GM19099 (cell line): Measurements from ENCODE around the gene PRSS57.

ENCODE experiments used
- POLR2A ChIP-seq: IDR thresholded peaks from 3 replicates; pipeline ENCODE4 v1.6.1; 2011; ENCODE audit warnings: low read depth; ENCODE audit not compliant: insufficient read length; ENCODE audit errors: extremely low read depth

Gene PRSS57

DNA sequence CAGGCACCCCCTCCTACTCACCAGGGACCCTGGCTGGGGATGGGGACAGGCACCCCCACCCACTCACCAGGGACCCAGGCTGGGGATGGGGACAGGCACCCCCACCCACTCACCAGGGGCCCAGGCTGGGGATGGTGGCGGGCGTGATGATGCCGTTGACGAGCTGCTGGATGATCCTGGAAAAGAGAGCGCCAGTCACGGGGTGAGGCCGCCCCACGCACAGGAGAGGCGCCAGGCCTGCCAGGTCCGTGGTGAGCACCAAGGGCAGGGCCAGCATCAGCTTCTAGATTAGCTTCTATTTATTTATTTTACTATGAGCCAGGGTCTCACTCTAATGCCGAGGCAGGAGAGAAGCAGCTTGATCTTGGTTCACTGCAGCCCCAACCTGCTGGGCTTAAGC is 45.1 kb downstream of the PRSS57 start:
- TF ChIP-seq POLR2A: no peak

DNA sequence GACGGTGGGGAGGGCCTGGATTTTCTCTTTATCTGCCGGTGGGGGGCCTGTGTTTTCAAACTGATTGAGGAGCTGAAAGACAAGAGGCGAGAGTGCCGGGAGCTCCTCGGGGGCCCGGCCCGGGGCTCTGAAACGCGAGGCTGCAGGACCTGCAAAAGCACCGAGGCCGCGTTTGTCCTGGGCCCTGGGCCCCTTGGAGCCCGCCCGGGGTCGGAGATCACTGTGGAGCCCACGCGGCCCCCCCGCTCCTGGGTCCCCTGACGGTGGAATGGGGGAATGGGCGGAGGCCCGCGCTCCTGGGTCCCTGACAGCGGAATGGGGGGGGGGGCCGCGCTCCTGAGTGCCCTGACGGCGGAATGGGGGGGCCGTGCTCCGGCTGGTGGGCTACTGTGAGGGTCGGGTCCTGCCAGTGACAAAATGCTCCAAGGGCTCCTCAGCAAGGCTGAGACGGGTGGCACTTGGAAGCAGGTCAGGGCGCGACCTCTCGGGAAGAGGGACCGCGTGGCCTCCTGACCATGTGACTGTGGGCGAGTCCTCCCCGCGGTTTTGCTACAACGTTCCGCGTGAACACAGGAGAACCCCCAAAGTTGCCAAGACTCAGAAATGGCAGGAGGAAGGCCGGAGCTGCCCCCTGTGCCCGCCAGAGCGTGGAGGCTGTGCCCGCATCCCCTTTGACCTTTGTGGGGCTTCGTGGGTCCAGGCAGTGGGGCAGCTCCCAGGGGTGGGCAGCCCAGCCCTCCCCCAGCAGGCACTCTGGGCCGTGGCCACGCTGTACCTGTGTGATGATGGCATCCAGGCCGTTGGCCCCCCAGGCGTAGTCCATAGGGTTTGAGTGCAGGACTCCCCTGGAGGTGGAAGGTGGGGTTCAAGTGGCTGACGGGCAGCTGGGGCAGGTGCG is 46.1 kb downstream of the PRSS57 start:
- TF ChIP-seq POLR2A: no peak

GRCh38 chr19:648305-648704 is 46.9 kb downstream of the PRSS57 start:
- no peak for TF ChIP-seq POLR2A

GRCh38 chr19:647566-648284 is 47.5 kb downstream of the PRSS57 start:
- TF ChIP-seq POLR2A: no peak

DNA sequence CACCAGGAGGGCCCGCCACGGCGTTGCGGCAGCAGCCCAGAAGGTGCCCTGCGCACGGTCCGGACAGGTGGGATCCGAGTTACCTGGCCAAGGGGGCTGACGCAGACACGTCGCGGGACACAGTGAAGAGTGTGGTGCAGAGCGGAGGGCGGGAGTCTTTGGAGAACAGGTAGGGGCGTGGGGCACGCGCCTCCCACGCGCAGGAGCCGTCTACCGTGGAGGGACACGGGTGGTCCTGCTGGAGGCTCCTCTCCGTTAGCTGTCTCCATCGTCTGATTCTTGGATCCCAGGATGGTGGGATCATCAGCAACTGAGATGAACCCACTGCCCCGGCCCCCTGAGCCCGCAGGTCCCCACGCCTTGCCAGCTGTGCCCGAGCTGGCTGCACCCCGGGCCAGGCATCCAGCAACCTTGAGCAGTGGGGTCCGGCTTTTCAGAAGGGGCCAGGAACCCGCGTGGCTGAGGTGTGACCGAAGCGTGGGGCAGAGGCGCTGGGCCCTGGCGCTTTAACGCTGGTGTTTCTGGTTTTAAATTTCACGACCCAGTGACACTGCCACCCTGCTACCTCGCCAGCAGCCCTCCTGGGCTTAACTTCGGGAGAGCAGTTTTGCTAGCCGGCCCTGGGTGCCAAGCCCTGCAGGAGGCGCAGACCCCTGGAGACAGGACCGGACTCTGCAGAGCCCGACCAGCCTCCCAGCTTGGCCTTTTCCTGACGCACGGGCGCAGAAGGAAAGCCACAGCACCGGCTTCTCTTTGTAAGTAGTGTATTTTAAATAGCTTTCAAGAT is 48.3 kb downstream of the PRSS57 start:
- TF ChIP-seq POLR2A: no peak

GRCh38 chr19:645912-646778 is 49.1 kb downstream of the PRSS57 start:
- TF ChIP-seq POLR2A: no peak

- no peak for TF ChIP-seq POLR2A
Observed at GRCh38 chr19:644789-645188, 50.5 kb downstream of the PRSS57 start.

GRCh38 chr19:644363-644762 is 50.9 kb downstream of the PRSS57 start:
- no peak for TF ChIP-seq POLR2A

GRCh38 chr19:643736-644135 is 51.5 kb downstream of the PRSS57 start:
- no peak for TF ChIP-seq POLR2A

DNA sequence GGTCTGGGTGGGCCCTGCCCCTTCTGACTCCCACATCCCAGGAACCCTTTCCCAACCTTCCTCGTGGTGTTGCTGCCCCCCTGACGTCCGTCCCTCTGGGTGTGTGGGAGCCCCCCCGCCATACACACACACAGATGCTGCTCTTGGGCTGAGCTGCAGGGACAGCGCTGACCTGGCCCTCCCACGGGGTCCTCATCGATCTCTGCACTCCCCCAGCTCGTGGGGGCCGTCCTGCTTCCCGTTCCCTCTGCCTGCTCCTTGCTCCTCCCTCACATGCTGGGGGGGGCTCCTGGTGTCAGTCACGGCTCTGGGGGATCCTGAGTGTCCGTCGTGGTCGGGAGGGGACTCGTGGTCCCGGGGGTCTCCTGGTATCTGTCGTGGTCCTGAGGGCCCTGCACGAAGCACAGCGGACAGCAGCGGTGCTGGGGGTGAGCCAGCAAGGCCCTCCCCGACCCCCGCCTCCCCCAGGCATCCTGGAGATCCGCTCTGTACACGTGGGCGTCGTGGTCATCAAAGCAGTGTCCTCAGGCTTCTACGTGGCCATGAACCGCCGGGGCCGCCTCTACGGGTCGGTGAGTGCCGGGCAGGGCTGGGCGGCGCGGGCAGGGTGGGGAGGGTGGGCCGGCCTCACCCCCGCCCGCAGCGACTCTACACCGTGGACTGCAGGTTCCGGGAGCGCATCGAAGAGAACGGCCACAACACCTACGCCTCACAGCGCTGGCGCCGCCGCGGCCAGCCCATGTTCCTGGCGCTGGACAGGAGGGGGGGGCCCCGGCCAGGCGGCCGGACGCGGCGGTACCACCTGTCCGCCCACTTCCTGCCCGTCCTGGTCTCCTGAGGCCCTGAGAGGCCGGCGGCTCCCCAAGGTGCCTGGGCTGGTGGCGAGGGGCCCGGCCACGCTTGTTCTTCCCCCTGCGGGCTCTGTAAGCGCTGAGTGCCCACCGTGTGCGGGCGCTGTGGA is 52.2 kb downstream of the PRSS57 start:
- no peak for TF ChIP-seq POLR2A

- no peak for TF ChIP-seq POLR2A
Observed at GRCh38 chr19:641702-642101, 53.5 kb downstream of the PRSS57 start.

- TF ChIP-seq POLR2A: no peak
Observed at GRCh38 chr19:640606-641189, 54.6 kb downstream of the PRSS57 start.

DNA sequence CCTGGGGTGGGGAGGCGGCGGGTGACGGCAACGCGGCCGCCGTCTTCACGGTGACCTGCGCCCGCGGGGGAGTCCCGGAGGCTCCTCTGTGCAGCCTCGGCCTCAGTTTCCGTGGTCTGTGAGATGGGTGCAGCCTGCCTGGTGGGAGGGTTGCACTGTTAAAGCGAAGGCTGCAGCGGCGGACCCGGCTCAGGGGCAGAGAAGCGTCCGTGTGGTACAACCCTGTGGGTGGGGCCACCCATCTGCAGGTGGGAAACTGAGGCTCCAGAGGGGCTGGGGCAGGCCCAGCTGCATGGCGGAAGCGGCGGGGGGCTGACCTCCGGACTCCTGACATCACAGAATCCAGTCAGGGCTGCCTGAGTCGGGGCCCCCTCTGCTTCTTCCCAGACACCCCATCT is 55.1 kb downstream of the PRSS57 start:
- TF ChIP-seq POLR2A: no peak
